Measurements from ENCODE around the gene MMD.
"Not testable (repeated sequence)": the region's sequence is repeated elsewhere in the genome, so short reads cannot be mapped to it uniquely, and the experiment has no call there.

Gene MMD, protein sequence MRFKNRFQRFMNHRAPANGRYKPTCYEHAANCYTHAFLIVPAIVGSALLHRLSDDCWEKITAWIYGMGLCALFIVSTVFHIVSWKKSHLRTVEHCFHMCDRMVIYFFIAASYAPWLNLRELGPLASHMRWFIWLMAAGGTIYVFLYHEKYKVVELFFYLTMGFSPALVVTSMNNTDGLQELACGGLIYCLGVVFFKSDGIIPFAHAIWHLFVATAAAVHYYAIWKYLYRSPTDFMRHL

GRCh38 chr17:55421179-55421934 lies at the start of gene MMD:
MMD (minus strand) TSS chr17:55421835; CDS start chr17:55421695, 140 bp downstream.
- DNase-seq: no peak

DNA sequence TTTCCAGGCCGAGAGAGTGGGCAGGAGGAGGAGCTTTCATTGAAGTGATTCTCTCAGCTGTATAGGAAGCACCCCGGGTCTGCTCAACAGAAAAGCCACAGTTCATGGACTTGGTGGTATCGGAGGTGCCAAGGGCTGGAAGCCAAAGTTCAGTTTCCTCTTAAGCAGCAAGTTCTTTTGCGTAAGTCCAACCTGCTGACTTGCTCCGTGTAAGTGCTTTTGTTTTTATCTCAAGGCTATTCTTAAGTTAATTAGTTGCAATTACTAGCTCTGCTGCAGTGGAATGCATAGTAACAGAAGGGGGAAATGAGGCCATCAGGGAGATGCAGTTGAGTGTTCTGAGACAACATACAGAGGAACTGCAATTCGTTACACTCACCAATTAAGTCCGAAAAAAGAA lies 45.0 kb upstream of the MMD start:
- no peak for DNase-seq

DNA sequence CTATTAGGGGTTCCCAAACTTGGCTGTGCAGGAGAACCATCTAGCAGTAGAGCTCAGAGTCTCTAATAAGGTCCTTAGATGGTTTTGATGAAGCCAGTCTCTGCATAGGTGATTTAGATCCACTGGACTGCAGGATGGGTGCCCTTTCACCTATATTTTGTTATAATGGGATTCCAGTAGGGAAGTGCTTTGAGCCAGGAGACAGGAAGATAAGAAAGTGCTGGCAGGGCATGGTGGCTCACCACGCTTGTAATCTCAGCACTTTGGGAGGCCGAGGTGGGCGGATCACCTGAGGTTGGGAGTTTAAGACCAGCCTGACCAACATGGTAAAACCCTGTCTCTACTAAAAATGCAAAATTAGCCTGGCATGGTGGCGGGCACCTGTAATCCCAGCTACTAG lies 44.1 kb upstream of the MMD start:
- not testable (repeated sequence) for DNase-seq

DNA sequence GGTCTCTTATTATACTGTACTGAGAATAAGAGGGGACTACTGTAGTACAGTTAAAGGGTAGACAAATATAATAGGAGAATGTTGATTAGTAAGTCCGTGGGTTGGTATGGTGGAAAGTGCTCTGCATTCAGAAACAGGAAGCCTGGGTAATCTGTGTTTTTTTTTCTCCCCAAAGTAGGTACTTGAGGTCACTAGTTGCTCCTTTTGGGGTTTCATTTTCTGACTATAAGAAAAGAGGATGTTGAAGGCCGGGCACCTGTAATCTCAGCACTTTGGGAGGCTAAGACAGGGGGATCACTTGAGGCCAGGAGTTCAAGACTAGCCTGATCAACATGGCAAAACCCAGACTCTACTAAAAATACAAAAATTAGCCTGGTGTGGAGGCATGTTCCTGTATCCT lies 42.0 kb upstream of the MMD start:
- DNase-seq: no peak

DNA sequence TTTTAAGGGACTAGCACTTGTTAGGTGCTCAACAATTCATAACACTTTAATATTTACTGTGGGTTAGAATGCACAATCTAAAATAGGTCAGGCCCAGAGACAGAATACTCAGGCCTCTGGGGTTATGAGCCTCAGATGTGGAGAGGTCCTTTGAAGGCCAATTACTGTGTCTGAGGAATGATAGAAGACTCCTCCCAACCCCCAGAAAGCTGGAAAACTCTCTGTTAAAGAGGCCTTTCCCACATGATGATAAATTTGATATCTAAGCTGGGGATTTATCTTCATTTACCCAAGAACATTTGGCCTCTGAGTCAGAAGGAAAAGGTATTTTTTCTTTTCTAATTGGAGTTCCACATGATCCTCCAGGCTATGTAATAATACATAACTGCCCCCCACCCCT lies 41.1 kb upstream of the MMD start:
- no peak for DNase-seq

DNA sequence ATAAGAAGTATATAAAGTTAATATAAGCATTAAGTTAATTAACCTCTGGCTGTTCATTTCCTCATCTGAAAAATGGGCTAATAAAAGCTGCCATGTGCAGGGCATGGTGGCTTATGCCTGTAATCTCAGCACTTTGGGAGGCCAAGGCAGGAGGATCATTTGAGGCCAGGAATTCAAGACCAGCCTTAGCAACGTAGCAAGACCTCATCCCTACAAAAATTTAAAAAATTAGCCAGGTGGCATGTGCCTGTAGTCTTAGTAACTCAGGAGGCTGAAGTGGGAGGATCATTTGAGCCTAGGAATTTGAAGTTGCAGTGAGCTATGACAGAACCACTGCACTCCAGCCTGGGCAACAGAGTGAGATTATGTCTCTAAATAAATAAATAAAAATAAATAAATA lies 40.6 kb upstream of the MMD start:
- DNase-seq: no peak

DNA sequence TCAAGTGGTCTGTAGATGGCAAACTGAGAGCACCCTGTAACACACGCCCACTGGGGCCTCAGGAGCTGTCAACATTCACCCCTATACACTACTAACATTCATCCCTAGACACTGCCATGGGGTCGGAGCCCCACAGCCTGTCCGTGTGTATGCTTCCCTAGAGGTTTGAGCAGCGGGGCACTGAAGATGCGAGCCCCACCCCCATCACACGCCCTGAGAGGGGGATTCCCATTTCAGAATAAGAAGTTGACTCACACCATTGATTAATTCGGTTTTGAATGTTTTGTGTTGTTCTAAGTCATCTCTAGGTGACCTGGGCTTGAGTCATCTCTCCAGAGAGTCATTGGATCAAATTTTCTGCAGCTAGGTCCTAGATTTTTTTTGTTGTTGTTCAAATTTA lies 37.3 kb upstream of the MMD start:
- no peak for DNase-seq

- DNase-seq: no peak
These were observed 36.8 kb upstream of the MMD start for GRCh38 chr17:55458287-55458900.

GRCh38 chr17:55456307-55457240 lies 34.9 kb upstream of the MMD start:
- no peak for DNase-seq

GRCh38 chr17:55454906-55455474 lies 33.4 kb upstream of the MMD start:
- no peak for DNase-seq

DNA sequence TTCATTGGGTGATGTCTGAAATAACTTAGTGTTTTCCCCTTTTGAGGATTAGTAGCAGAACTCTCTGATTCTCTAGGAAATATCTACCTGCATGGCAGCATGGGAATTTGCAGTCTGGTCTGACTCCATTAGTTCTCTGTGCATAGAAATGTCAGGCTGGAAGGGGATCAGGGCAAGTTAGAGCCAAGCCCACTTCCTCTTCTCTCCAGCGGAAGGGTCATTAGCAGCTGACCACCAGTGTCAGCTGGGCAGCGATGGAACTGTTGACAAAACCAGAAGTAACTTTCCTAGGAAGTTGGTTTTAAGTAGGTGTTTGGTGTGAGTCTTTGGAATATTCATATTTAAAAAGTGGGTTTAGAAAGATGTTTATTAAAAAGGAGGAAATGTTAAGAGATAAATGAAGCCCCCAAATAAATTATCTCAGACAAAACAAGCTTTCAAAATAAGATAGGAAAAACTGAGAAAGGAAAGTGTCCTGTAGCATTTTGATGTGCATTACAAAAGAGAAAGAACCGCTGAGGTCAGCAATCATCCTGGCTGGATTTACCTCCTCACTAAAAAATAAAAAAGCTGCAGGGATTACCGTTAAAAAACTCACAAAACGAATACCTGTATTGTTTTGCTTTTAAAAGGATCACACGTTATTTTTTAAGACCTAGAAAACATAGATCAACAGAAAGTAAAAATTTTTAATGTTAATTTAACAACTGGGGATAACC lies 32.4 kb upstream of the MMD start:
- no peak for DNase-seq

GRCh38 chr17:55452139-55452790 lies 30.6 kb upstream of the MMD start:
- no peak for DNase-seq

DNA sequence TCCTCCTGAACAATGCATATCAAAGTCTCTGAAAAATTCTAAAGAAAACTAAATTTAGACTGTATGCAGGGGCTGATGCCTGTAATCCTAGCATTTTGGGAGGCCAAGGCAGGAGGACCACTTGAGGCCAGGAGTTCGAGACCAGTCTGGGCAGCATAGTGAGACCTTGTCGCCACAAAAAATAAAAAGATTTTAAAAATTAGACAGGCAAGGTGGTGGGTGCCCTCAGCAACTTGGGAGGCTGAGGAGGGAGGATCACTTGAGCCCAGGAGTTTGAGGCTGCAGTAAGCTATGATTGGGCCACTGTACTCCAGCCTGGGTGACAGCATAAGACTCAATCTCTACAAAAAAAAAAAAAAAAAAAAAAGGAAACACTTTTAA lies 30.1 kb upstream of the MMD start:
- DNase-seq: no peak

GRCh38 chr17:55451203-55451641 lies 29.6 kb upstream of the MMD start:
- DNase-seq: no peak

DNA sequence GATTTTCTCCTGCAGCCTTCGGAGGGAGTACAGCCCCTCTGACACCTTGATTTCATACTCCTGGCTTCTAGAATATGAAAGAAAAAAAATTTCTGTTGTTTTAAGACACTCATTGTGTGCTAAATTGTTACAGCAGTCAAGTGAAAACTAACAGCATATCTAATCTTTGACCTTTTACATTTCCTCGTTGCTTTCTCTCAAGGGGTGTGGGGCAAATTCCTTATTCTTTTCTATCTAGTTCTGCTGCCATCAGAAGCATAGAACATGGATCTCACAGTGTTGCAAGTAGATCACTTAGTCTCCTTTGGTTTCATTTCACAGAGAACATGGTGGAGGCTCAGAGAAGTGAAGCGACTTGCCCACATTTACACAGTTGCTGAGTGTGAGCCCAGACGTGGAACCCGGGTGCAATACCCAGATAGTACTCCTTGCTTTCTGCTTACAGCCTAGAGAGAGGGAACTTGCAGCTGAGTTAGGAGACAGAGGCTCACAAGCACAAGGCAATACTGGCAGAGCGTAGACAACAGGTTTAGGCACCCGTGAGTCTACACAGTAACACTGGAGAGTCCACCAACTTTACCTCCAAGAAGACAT lies 28.7 kb upstream of the MMD start:
- no peak for DNase-seq

DNA sequence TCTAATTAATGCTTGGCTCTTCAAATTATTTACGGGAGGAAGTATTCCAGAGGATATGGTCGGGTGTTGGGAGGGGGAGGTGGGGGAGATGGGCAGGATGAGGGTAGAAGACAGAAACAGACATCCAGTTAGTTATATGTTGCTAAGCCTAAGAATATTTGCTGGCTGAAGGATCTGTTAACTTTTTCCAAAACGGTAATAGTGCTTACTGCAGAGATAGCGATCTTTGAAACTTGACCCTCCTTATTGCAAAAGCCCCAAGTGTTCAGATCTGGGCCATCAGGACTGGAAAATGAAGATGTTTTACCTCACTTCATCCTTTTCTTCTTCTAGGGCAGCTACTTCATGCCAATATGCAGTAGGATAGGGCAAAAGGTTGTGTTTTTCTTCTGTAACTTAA lies 27.0 kb upstream of the MMD start:
- no peak for DNase-seq

DNA sequence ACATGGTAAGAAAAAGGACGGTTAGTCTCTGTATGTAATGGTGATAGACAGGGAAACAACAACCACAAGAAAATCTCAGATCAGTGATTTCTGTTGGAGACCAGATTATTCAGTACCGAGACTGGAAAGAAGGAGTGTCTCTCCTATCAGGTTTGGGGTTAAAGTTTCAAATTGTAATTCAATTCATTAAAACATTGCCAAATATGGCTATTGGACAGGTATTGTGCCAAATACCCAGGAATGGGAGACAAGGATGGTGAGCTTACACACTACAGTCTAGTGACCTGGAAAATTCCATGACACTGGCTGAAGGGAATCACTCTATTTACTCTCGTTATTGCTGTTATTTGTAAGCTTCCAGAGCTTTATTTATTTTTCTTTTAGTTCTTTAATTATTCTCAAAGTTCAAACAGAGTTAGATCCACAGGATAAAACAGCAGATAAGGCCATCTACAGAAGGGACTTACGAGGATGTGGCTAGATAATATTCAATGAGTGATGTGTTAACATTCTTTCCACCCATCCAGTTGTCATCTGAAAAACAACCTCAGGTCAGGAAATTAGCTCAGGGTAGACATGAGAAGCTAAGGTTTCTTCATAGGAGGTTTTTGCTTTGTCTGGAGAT lies 25.1 kb upstream of the MMD start:
- DNase-seq: no peak

DNA sequence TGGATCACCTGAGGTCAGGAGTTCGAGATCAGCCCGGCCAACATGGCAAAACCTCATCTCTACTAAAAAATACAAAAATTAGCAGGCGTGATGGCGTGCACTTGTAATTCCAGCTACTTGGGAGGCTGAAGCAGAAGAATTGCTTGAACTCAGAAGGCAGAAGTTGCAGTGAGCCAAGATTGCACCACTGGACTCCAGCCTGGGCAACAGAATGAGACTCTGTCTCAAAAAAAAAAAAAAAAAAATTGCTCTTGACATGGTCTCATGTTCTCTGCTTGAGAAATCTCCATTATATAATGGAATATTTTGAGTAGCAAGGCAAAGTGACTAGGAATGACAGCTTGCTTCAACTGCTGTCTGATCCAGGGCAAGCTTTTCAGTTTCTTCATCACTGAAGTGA lies 24.4 kb upstream of the MMD start:
- DNase-seq: not testable (repeated sequence)

GRCh38 chr17:55444471-55445441 lies 23.1 kb upstream of the MMD start:
- no peak for DNase-seq

All from CD4-positive, alpha-beta T cell treated with Interleukin-10 for 1 hour (primary cell).